ENCODE measurements around the gene FAM216A. TPM values are rescaled to one million over a fixed set of nuclear protein-coding genes. Genes with fewer than 3 reads are reported as not detected.
"Not testable (repeated sequence)": the region's sequence is repeated elsewhere in the genome, so short reads cannot be mapped to it uniquely, and the experiment has no call there.

The FAM216A gene
- total RNA-seq, 2 donors from 2014 or later = 3.2 to 3.5 TPM

DNA sequence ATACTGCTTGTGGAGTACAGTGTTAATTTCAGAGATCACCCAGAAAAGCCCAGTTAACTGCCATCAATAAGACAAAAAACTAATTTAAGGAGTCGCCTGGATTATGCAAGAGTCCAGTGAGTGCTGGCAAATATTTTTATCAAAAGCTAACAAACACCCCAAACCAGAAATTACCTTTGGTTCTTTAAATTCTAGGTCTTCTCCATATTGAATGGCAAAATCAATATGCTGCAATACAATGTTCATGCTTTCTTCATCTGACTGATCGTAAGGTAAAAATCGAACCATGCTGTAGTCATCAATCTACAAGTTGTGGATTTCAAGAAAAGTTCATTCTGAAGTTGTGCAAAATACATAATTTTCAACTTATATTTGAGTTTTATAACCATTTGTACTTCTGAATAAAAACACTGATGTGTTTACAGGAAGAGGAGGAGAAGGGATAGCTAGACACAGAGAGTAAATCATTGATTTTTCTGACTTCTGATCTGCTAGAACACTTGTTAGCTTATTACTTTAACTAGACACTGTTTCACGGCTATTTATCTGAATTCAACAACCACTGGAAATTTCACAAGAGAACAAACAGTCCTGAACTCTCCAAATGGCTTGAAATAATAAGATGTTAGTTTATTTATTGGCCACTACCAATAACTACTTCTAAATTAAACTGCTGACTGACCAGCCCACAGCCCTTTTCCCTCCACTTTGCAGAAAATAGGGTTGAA lies 14.9 kb upstream of the FAM216A start:
- no peak overlapping the region for H3K27ac Mint-ChIP-seq
- no peak overlapping the region for H3K4me3 Mint-ChIP-seq
- no peaks in the 10 kb centered on the region for H3K27me3 Mint-ChIP-seq

DNA sequence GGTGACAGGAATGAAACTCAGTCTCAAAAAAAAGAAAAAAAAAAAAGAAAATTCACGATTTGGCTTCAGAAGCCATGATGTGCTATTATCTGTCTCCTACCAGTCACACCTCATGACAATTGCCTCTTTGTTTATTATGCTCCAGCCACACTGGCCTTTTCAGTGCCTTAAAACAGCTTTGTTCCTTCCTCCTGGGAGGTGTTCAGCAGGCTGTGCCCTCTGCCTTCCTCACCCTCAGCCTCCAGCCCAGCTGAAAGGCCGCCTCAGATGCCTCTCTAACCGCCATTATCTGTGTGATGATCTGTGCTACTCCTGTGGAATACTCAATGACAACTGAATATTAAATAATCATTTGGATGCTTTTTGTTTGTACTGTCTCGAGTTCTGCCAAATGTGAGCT lies 9.9 kb upstream of the FAM216A start:
- Mint-ChIP-seq H3K36me3 (ENCODE audit: low read depth) (peaks cover 4% of the 10 kb centered on the region), H3K4me1 (peaks cover 5% of the 10 kb centered on the region), H3K27me3 (no peaks in the 10 kb centered on the region), H3K27ac (no peak overlapping the region), H3K4me3 (no peak overlapping the region)
- DNase-seq = no peak
- ATAC-seq = no peak
- H3K9me3 ChIP-seq (ENCODE audit: control insufficient read depth, low read length, poor library complexity, severe bottlenecking) = no peaks in the 10 kb centered on the region

More for the DNA sequence above, 14.9 kb upstream of the FAM216A start:
- Mint-ChIP-seq H3K4me1 (peaks cover 15% of the 10 kb centered on the region), H3K36me3 (ENCODE audit: low read depth) (peaks cover 4% of the 10 kb centered on the region)
- no peaks in the 10 kb centered on the region for H3K9me3 ChIP-seq (ENCODE audit: control insufficient read depth, low read length, poor library complexity, severe bottlenecking)
- no peak for ATAC-seq
- no peak for DNase-seq

DNA sequence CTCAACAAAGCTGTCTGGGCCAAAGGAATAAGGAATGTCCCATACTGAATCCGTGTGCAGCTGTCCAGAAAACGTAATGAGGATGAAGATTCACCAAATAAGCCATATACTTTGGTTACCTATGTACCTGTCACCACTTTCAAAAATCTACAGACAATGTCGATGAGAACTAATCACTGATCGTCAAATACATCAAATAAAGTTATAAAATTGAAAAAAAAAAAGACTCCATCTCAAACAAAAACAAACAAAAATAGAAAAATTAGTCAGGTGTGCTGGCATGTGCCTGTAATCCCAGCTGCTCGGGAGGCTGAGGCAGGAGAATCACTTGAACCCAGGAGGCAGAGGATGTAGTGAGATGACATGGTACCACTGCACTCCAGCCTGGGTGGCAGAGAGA lies 7.5 kb upstream of the FAM216A start:
- H3K4me1 Mint-ChIP-seq; H3K4me3 Mint-ChIP-seq; H3K36me3 Mint-ChIP-seq (ENCODE audit: low read depth); H3K27ac Mint-ChIP-seq; H3K9me3 ChIP-seq (ENCODE audit: control insufficient read depth, low read length, poor library complexity, severe bottlenecking); DNase-seq; ATAC-seq; H3K27me3 Mint-ChIP-seq: not testable (repeated sequence)

DNA sequence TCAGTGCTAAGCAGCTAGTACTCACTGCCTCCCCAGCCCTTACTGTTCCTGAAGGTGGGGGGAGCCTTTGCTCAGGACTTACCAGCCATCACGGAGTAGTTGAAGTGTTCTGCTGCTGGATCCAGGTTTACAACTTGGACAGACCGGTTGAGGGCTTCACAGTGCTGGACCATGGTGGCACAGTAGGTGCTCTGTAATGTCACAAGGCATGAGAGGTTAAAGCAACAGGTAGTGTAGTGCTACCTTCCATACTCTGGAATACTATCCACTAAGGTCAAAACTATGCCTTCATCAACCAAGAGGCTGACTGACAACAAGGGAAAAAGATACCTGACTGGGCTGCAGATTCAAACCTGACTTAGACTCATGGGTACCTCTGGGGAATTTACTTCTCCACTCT lies 3.6 kb upstream of the FAM216A start:
- Mint-ChIP-seq H3K4me1 (peaks cover 30% of the 10 kb centered on the region), H3K36me3 (ENCODE audit: low read depth) (peaks cover 10% of the 10 kb centered on the region), H3K27ac (no peak overlapping the region), H3K27me3 (no peaks in the 10 kb centered on the region), H3K4me3 (no peak overlapping the region)
- H3K9me3 ChIP-seq (ENCODE audit: control insufficient read depth, low read length, poor library complexity, severe bottlenecking) = no peaks in the 10 kb centered on the region
- ATAC-seq (no peak), DNase-seq (no peak)

DNA sequence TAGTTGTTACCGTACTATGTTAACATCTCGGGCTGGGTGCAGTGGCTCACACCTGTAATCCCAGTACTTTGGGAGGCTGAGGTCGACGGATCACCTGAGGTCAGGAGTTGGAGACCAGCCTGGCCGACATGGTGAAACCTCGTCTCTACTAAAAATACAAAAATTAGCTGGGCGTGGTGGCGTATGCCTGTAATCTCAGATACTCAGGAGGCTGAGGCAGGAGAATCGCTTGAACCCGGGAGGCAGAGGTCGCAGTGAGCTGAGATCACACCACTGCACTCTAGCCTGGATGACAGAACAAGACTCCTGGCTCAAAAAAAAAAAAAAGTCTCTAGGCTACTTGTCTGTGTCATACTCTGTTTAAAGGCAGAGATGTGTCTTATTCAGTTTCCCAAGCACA lies 2.9 kb upstream of the FAM216A start:
- ATAC-seq; H3K27ac Mint-ChIP-seq; DNase-seq; H3K27me3 Mint-ChIP-seq; H3K4me3 Mint-ChIP-seq; H3K9me3 ChIP-seq (ENCODE audit: control insufficient read depth, low read length, poor library complexity, severe bottlenecking): not testable (repeated sequence)
- Mint-ChIP-seq H3K4me1 (peaks cover 30% of the 10 kb centered on the region), H3K36me3 (ENCODE audit: low read depth) (peaks cover 10% of the 10 kb centered on the region)

DNA sequence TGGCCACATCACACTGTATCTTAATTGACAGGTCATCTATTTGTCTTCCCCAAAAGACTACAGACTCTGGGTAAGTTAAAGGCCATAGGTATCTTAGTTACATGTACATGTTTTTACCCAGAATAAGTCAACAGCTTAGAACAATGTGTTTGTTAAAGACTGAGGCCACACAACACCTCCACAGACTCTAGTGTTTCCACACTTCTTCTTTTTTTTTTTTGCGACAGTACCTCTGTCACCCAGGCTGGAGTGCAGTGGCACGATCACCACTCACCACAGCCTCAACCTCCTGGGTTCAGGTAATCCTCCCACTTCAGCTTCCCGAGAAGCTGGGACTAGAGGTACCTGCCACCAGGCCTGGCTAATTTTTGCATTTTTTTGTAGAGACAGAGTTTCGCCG lies 1.9 kb upstream of the FAM216A start:
- no peak overlapping the region for H3K4me3 Mint-ChIP-seq
- H3K27ac Mint-ChIP-seq = peak overlapping the region; percentile 99

DNA sequence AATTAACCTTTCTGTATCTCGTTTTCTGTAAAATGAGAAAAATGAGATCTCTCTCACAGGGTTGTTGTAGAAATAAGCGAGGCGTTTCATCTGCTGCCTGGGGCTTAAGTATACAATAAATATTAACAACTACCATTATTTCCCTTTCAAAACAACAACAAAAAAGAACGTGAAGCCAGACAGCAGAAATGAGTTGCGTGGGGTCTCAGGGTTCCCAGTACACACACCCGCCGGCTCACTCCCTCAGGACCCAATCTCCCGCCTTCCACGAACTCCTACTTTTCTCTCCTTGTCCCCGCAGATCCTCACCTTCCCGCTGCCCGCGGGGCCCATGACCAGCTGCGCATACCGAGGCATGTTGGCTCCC lies 815 bp upstream of the FAM216A start:
- Mint-ChIP-seq H3K4me1 (peaks cover 25% of the 10 kb centered on the region), H3K27me3 (no peaks in the 10 kb centered on the region), H3K36me3 (ENCODE audit: low read depth) (peaks cover 10% of the 10 kb centered on the region), H3K27ac (peak overlapping the region; percentile 99), H3K4me3 (peak overlapping the region; percentile 100)
- no peaks in the 10 kb centered on the region for H3K9me3 ChIP-seq (ENCODE audit: control insufficient read depth, low read length, poor library complexity, severe bottlenecking)
- DNase-seq (no peak), ATAC-seq (no peak)

More for the DNA sequence above, 1.9 kb upstream of the FAM216A start:
- ATAC-seq = no peak
- Mint-ChIP-seq H3K4me1 (peaks cover 30% of the 10 kb centered on the region), H3K36me3 (ENCODE audit: low read depth) (peaks cover 10% of the 10 kb centered on the region), H3K27me3 (no peaks in the 10 kb centered on the region)
- DNase-seq = no peak
- no peaks in the 10 kb centered on the region for H3K9me3 ChIP-seq (ENCODE audit: control insufficient read depth, low read length, poor library complexity, severe bottlenecking)

DNA sequence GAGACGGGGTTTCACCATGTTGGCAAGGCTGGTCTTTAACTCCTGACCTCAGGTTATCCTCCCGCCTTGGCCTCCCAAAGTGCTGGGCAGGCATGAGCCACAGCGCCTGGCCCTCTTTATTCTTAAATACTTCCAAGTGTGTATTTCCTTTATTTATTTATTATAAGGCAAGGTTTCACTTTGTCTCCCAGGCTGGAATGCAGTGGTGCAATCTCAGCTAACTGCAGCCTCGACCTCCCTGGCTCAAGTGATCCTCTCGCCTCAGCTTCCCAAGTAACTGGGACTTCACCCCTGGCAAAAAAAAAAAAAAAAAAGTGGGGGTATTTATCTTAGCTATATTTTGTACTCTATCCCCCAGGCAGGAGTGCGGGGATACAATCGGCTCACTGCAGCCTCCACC lies 6.8 kb downstream of the FAM216A start:
- H3K27ac Mint-ChIP-seq = no peak overlapping the region
- peaks cover 3% of the 10 kb centered on the region for H3K4me1 Mint-ChIP-seq
- ATAC-seq (no peak), DNase-seq (no peak)
- no peaks in the 10 kb centered on the region for H3K36me3 Mint-ChIP-seq (ENCODE audit: low read depth)
- no peaks in the 10 kb centered on the region for H3K9me3 ChIP-seq (ENCODE audit: control insufficient read depth, low read length, poor library complexity, severe bottlenecking)
- H3K27me3 Mint-ChIP-seq = no peaks in the 10 kb centered on the region
- no peak overlapping the region for H3K4me3 Mint-ChIP-seq

DNA sequence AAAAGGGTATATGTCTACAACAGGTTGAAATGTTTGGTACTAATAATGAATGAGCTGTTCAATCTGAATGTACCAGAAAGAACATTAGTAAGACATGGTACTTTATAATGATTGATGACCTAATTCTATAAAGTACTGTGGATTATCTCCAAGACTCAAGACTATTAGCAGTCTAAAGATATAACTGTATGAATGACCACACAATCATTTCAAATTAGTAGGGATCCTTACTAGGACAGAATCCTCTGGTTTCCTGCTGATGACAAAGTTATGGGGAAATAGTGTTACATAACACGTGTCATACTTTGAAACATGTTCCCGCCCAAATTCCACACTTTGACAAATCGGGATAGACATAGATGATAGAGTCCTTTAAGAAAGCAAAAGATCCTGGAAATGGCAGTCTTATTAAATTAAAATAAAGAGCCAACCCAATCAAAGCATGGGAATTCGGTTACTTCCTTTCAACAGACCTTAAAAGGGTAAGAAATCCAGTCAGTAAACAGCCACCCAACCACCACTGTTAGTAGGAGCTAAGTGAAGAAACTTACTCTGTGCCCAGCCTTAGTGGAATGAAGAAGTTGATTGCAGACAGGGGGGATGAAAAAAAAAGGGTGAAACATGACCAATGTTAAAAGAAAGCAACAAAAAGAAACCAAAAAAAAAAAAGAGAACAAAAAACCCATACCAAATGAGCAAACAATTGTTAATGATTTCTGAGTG lies 30.5 kb downstream of the FAM216A start:
- H3K9me3 ChIP-seq (ENCODE audit: control insufficient read depth, low read length, poor library complexity, severe bottlenecking) = no peaks in the 10 kb centered on the region
- DNase-seq = no peak
- ATAC-seq = no peak
- Mint-ChIP-seq H3K4me1 (peaks cover 29% of the 10 kb centered on the region), H3K4me3 (no peak overlapping the region), H3K36me3 (ENCODE audit: low read depth) (peaks cover 7% of the 10 kb centered on the region), H3K27me3 (no peaks in the 10 kb centered on the region), H3K27ac (peak overlapping the region; percentile 6)

DNA sequence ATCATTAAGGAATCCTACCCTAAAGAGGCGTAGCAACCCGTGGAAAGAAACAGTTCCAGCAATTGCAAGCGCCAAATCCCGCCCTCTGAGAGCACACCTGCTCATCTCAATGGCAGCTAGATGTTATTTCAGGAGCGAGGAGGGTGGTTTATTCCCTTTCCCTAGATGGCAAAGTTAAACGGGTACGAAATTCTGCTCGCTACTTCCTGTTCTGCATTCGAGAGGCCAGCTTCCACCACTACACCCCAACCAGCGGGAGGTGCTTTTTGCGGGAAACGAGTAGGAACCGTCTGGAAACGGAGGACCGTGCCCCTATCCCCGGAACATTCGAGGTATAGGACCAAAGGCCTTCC lies 32.7 kb downstream of the FAM216A start:
- H3K27me3 Mint-ChIP-seq = no peaks in the 10 kb centered on the region
- H3K27ac Mint-ChIP-seq = peak overlapping the region; percentile 92
- H3K4me1 Mint-ChIP-seq = peaks cover 29% of the 10 kb centered on the region
- peaks cover 4% of the 10 kb centered on the region for H3K36me3 Mint-ChIP-seq (ENCODE audit: low read depth)
- ATAC-seq (peak; percentile 4), DNase-seq (no peak)
- H3K4me3 Mint-ChIP-seq = peak overlapping the region; percentile 97
- H3K9me3 ChIP-seq (ENCODE audit: control insufficient read depth, low read length, poor library complexity, severe bottlenecking) = no peaks in the 10 kb centered on the region

DNA sequence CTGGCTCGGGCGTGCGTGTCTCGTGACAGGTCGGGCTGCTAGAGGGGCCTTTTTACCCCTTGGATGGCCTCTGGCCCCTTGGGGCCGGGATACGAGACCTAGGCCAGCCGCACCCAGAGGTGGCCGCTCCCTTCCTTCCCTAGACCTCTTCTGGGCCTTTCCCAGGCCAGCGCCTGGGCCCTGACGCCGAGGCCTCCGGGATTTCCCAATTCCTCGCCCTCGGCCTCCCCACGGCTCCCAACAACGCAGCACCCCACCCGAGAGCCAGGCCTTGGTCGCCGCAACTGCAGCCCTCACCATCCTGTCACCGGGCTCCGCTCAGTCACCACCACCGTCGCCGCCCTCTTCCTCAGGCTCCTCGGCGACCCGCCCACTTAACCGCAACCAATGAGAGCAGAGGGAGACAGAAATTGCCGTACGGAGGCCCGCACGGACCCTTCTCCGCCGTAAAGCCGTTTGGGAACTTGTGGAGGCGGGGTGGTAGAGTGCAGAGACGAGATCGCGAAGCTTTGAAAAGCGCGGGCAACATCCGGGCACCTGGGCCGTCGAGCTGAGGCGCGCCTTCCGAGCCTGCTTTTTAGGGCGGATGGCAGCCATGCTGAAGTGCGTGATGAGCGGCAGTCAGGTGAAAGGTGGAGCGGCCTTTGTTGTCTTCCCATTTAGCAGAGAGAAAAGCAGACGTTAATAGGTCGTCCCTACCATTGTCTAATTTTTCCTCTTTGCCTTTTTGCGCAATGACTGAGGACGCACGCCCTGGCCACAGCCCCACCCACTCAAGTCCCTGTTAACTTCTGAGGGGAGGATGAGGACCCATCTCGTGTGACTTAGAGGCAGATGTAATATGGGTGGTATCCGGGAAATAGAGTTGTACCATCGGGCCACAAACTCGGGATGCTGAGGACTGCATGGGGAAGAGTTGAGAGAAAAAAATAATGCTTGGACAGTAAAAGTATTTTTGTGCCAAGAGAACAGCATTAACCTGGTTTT lies 33.4 kb downstream of the FAM216A start, which contains the start of the genes RAD9B and VPS29:
Gene RAD9B (plus strand): TSS at position 580 of the 987 bp plus-strand sequence. CDS start 7 bp downstream, at position 587.
Gene VPS29 (minus strand): TSS at position 360 of the 987 bp plus-strand sequence. CDS start 60 bp downstream, at position 300.
- ATAC-seq = peak; percentile 95
- Mint-ChIP-seq H3K36me3 (ENCODE audit: low read depth) (peaks cover 4% of the 10 kb centered on the region), H3K27me3 (no peaks in the 10 kb centered on the region), H3K4me3 (peak within 1 kb of the TSS; percentile 97), H3K4me1 (peaks cover 29% of the 10 kb centered on the region), H3K27ac (peak within 1 kb of the TSS; percentile 92)
- H3K9me3 ChIP-seq (ENCODE audit: control insufficient read depth, low read length, poor library complexity, severe bottlenecking) = no peaks in the 10 kb centered on the region
- peak; percentile 95 to 98 (median 98) for DNase-seq

DNA sequence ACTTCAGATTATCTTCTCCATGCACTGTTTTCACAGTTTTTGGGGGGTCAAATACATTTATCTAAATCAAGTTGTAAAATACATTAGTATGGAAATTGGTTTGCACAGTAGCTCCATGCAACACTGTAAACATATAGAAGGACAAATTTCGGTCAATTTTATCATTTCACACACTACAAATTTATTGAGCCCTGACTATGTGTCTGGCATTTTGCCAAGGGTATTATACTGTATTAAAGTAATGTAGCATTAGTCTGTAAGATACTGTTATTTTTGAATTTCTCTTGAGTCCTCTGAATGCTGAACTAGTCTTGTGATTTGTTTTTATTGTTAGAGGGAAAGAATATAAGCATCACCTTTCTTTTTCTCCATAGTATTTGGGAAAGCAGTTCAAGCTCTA lies 34.8 kb downstream of the FAM216A start:
- DNase-seq (no peak), ATAC-seq (no peak)
- H3K9me3 ChIP-seq (ENCODE audit: control insufficient read depth, low read length, poor library complexity, severe bottlenecking) = no peaks in the 10 kb centered on the region
- no peak overlapping the region for H3K27ac Mint-ChIP-seq
- no peak overlapping the region for H3K4me3 Mint-ChIP-seq
- H3K36me3 Mint-ChIP-seq (ENCODE audit: low read depth) = peaks cover 4% of the 10 kb centered on the region
- H3K27me3 Mint-ChIP-seq = no peaks in the 10 kb centered on the region
- H3K4me1 Mint-ChIP-seq = peaks cover 29% of the 10 kb centered on the region

DNA sequence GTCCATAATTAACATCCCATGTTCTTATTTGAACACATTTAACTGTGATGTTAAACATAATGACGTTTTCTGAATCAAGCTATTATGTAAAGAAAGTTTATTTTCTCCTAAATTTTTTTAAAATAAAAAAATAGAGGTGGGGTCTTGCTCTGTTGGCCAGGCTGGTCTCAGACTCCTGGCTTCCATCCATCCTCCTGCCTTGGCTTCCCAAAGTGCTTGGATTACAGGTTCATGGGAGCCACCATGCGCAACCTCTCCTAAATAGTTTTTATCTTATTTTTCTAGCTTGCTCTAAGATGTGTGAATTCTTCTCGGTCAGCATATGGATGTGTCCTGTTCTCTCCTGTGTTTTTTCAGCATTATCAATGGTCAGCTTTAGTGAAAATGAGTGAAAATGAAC lies 36.7 kb downstream of the FAM216A start:
- H3K27ac Mint-ChIP-seq = no peak overlapping the region
- ATAC-seq = no peak
- H3K9me3 ChIP-seq (ENCODE audit: control insufficient read depth, low read length, poor library complexity, severe bottlenecking) = no peaks in the 10 kb centered on the region
- H3K36me3 Mint-ChIP-seq (ENCODE audit: low read depth) = peaks cover 4% of the 10 kb centered on the region
- H3K27me3 Mint-ChIP-seq = peaks cover 3% of the 10 kb centered on the region
- no peak for DNase-seq
- H3K4me3 Mint-ChIP-seq = no peak overlapping the region
- H3K4me1 Mint-ChIP-seq = peaks cover 20% of the 10 kb centered on the region
